GM12878 (cell line): ENCODE data around the gene NUP85. TPM values are rescaled to one million over a fixed set of nuclear protein-coding genes. Genes with fewer than 3 reads are reported as not detected.

Experiments used
- CREB1 ChIP-seq: IDR thresholded peaks from 2 replicates; pipeline ENCODE4 v1.6.1; 2012; ENCODE audit warnings: low read depth, mild to moderate bottlenecking, inconsistent platforms
- HCFC1 ChIP-seq: fragments of 150-350 bp; IDR thresholded peaks from 2 replicates; pipeline ENCODE4 v1.6.1; 2014; ENCODE audit warnings: low read length
- HDAC6 ChIP-seq: fragments of 200-600 bp; sonication (generic); IDR thresholded peaks from one replicate; pipeline ENCODE4 v1.8.0; 2017; ENCODE audit warnings: antibody characterized with exemption; ENCODE audit not compliant: unreplicated experiment
- IRF5 ChIP-seq: fragments of 450-650 bp; IDR thresholded peaks from 2 replicates; pipeline ENCODE4 v1.6.1; 2017; ENCODE audit warnings: borderline replicate concordance
- MEF2A ChIP-seq: IDR thresholded peaks from 2 replicates; pipeline ENCODE4 v1.6.1; 2011; ENCODE audit warnings: low read depth, mild to moderate bottlenecking, low read length, moderate library complexity; ENCODE audit not compliant: insufficient read depth
- NFYA ChIP-seq: IDR thresholded peaks from 2 replicates; pipeline ENCODE4 v1.6.1; 2011; ENCODE audit warnings: low read depth, mild to moderate bottlenecking, low read length, improper control_type of control experiment, borderline replicate concordance
- RB1 ChIP-seq: fragments of 450-650 bp; formaldehyde crosslinking; IDR thresholded peaks from 2 replicates; pipeline ENCODE4 v1.6.1; 2017; ENCODE audit warnings: mild to moderate bottlenecking, borderline replicate concordance
- RBBP5 ChIP-seq: fragments of 200-600 bp; sonication (generic); conservative IDR thresholded peaks from 2 replicates; pipeline ENCODE4 v1.6.1; 2016
- RCOR1 ChIP-seq: conservative IDR thresholded peaks from 2 replicates; pipeline ENCODE4 v1.6.1; 2012; ENCODE audit warnings: low read depth, low read length, improper control_type of control experiment
- REST ChIP-seq: IDR thresholded peaks from 2 replicates; pipeline ENCODE4 v1.6.1; 2012; ENCODE audit warnings: mild to moderate bottlenecking, low read depth, low read length
- RUNX3 ChIP-seq: IDR thresholded peaks from 2 replicates; pipeline ENCODE4 v1.6.1; 2012; ENCODE audit warnings: low read length, inconsistent platforms
- STAT3 ChIP-seq: IDR thresholded peaks from 2 replicates; pipeline ENCODE4 v1.6.1; 2011; ENCODE audit warnings: low read depth, low read length, improper control_type of control experiment
- TAF1 ChIP-seq: IDR thresholded peaks from 2 replicates; pipeline ENCODE4 v1.6.1; 2011; ENCODE audit warnings: mild to moderate bottlenecking, low read depth, low read length, borderline replicate concordance
- YY1 ChIP-seq: IDR thresholded peaks from 2 replicates; pipeline ENCODE4 v1.6.1; 2011; ENCODE audit warnings: low read depth, mild to moderate bottlenecking, low read length
- ZNF592 ChIP-seq: fragments of 450-650 bp; IDR thresholded peaks from 2 replicates; pipeline ENCODE4 v1.6.1; 2017; ENCODE audit warnings: mild to moderate bottlenecking, moderate library complexity
- ZZZ3 ChIP-seq: IDR thresholded peaks from 2 replicates; pipeline ENCODE4 v1.6.1; 2011; ENCODE audit warnings: low read depth; ENCODE audit not compliant: control insufficient read depth, insufficient read length
- polyA plus RNA-seq, 11 experiments: library from polyadenylated mRNA; depleted of rRNA in 4 of 11; unstranded in 6 of 11; stranded (reverse) in 5 of 11; fragments of >200 nt; fragmentation: Nextera tagmentation in 4 of 11; fragmentation: Illumina TruSeq in 1 of 11; extraction: Ambion mirVana in 4 of 11; extraction: Trizol in 1 of 11; gene quantifications; 1 replicate in 1 of 11; 2 replicates in 10 of 11; pipeline versions ENCODE4 v1.2.1 to v1.2.3, GENCODE V29; 2011 to 2016; ENCODE audit warnings: inconsistent platforms in 2 of 11, missing spikeins in 2 of 11, low read depth in 1 of 11
- total RNA-seq, 4 experiments: library from RNA; depleted of rRNA in 3 of 4; stranded (reverse); fragments of >200 nt in 3 of 4; fragmentation: Illumina TruSeq in 1 of 4; extraction: Trizol in 1 of 4; gene quantifications; 2 replicates each; pipeline versions ENCODE4 v1.2.1 to v1.2.3, GENCODE V29; 2013 to 2021
- TF ChIP-seq, protein P1 (sequence below): fragments of 450-650 bp; IDR thresholded peaks from 2 replicates; pipeline ENCODE4 v1.6.1; 2017; ENCODE audit warnings: low read depth, mild to moderate bottlenecking, moderate library complexity
- TF ChIP-seq, protein P2 (sequence below): IDR thresholded peaks from 2 replicates; pipeline ENCODE4 v1.6.1; 2011; ENCODE audit warnings: borderline replicate concordance, low read depth, mild to moderate bottlenecking, moderate library complexity, mixed read lengths, low read length; ENCODE audit not compliant: insufficient read depth; ENCODE audit errors: extremely low read length

Gene NUP85
- total and polyA plus RNA-seq, 10 of the 15 experiments (the other 5 are each of a cell fraction or from before 2014, with no cell fraction given) = 54.0 to 135 (median 95.4) TPM

- TF ChIP-seq ZNF592 = peak; percentile 87; the same call in 1 of the 2 replicates
- 0 out of 2 replicates have a peak, but pooled peaks have one; percentile 34 for TF ChIP-seq RUNX3
- TF ChIP-seq REST = no peak
- TF ChIP-seq STAT3 = no peak
- no peak for TF ChIP-seq ZZZ3
- TF ChIP-seq CREB1 = peak; percentile 90
- peak; percentile 31; the same call in 1 of the 2 replicates for TF ChIP-seq YY1
- TF ChIP-seq, protein P1, sequence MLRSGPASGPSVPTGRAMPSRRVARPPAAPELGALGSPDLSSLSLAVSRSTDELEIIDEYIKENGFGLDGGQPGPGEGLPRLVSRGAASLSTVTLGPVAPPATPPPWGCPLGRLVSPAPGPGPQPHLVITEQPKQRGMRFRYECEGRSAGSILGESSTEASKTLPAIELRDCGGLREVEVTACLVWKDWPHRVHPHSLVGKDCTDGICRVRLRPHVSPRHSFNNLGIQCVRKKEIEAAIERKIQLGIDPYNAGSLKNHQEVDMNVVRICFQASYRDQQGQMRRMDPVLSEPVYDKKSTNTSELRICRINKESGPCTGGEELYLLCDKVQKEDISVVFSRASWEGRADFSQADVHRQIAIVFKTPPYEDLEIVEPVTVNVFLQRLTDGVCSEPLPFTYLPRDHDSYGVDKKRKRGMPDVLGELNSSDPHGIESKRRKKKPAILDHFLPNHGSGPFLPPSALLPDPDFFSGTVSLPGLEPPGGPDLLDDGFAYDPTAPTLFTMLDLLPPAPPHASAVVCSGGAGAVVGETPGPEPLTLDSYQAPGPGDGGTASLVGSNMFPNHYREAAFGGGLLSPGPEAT = no peak
- TF ChIP-seq IRF5 = no peak
- TF ChIP-seq HCFC1 = peak; percentile 65
- TF ChIP-seq MEF2A = 0 out of 2 replicates have a peak, but pooled peaks have one; percentile 31
- TF ChIP-seq RCOR1 = 0 out of 2 replicates have a peak, but pooled peaks have one; percentile 68
- TF ChIP-seq HDAC6 = no peak
- TF ChIP-seq NFYA = no peak
- TF ChIP-seq RBBP5 = no peak
- TF ChIP-seq, protein P2, sequence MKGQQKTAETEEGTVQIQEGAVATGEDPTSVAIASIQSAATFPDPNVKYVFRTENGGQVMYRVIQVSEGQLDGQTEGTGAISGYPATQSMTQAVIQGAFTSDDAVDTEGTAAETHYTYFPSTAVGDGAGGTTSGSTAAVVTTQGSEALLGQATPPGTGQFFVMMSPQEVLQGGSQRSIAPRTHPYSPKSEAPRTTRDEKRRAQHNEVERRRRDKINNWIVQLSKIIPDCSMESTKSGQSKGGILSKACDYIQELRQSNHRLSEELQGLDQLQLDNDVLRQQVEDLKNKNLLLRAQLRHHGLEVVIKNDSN = no peak
- TF ChIP-seq TAF1 = peak; percentile 9; the same call in 1 of the 2 replicates
- peak; percentile 67; the same call in 1 of the 2 replicates for TF ChIP-seq RB1
These were observed 65.9 kb downstream of the NUP85 start (continued) for GRCh38 chr17:75271233-75271954.
